Thyroid gland (tissue), 4 donors: ENCODE data around the gene PAFAH1B2. TPM values are rescaled to one million over a fixed set of nuclear protein-coding genes. Genes with fewer than 3 reads are reported as not detected.
A peak's percentile ranks its signal among the peaks of the same experiment; 100 is the strongest.

ENCODE experiments used
- DNase-seq, 2 donors: peaks; one replicate each; pipeline ENCODE4 v3.0.0-alpha.2; 2019
- H3K27ac ChIP-seq, 3 donors: fragments of 200-600 bp; sonication (generic); 1 replicate in 2 of 3; 2 replicates in 1 of 3; pipeline ENCODE4 v1.5.1; 2016 to 2019; ENCODE audit warnings: mild to moderate bottlenecking in 1 of 3, moderate library complexity in 1 of 3
- H3K27me3 ChIP-seq: fragments of 200-600 bp; sonication (generic); one replicate; pipeline ENCODE4 v1.5.1; 2019
- H3K36me3 ChIP-seq, 2 donors: fragments of 200-600 bp; sonication (generic); one replicate each; pipeline ENCODE4 v1.5.1; 2016 to 2019
- H3K4me1 ChIP-seq, 2 donors: fragments of 200-600 bp; sonication (generic); one replicate each; pipeline ENCODE4 v1.5.1; 2017 to 2019
- H3K4me3 ChIP-seq, 3 donors: fragments of 200-600 bp; sonication (generic); replicated peaks in 1 of 3; 1 replicate in 2 of 3; 2 replicates in 1 of 3; pipeline ENCODE4 v1.5.1; 2016; ENCODE audit warnings: mild to moderate bottlenecking in 1 of 3
- H3K9me3 ChIP-seq: fragments of 200-600 bp; sonication (generic); one replicate; pipeline ENCODE4 v1.5.1; 2017
- POLR2A ChIP-seq, 2 donors: fragments of 450-650 bp; IDR thresholded peaks; one replicate each; pipeline ENCODE4 v1.6.1; 2017; ENCODE audit warnings: antibody characterized with exemption in 2 of 2, mild to moderate bottlenecking in 2 of 2, moderate library complexity in 1 of 2
- WGBS, 2 donors: methylation state at CpG; one replicate each; pipeline ENCODE4 v1.1.5; 2017; 5-methylcytosine and 5-hydroxymethylcytosine counted together
- intact Hi-C: fragments of 100-400 bp; cut with DNase I; formaldehyde crosslinking; loops from one replicate; pipeline ENCODE4 v1.15.1; 2023
- total RNA-seq, 4 donors: library from RNA; depleted of rRNA; stranded (reverse); fragments of >200 nt; gene quantifications; one replicate each; pipeline ENCODE4 v1.2.3, GENCODE V29; 2016
- TF ChIP-seq, protein P1 (sequence below), 6 experiments: fragments of 200-600 bp in 3 of 6; fragments of 450-650 bp in 3 of 6; sonication (generic) in 3 of 6; IDR thresholded peaks; one replicate each; pipeline ENCODE4 v1.5.1; 2016 to 2019; ENCODE audit warnings: antibody characterized with exemption in 6 of 6, mild to moderate bottlenecking in 2 of 6, inconsistent platforms in 1 of 6, moderate library complexity in 1 of 6

PAFAH1B2 gene
- total RNA-seq, 4 donors from 2014 or later = 107 to 128 (median 118) TPM

DNA sequence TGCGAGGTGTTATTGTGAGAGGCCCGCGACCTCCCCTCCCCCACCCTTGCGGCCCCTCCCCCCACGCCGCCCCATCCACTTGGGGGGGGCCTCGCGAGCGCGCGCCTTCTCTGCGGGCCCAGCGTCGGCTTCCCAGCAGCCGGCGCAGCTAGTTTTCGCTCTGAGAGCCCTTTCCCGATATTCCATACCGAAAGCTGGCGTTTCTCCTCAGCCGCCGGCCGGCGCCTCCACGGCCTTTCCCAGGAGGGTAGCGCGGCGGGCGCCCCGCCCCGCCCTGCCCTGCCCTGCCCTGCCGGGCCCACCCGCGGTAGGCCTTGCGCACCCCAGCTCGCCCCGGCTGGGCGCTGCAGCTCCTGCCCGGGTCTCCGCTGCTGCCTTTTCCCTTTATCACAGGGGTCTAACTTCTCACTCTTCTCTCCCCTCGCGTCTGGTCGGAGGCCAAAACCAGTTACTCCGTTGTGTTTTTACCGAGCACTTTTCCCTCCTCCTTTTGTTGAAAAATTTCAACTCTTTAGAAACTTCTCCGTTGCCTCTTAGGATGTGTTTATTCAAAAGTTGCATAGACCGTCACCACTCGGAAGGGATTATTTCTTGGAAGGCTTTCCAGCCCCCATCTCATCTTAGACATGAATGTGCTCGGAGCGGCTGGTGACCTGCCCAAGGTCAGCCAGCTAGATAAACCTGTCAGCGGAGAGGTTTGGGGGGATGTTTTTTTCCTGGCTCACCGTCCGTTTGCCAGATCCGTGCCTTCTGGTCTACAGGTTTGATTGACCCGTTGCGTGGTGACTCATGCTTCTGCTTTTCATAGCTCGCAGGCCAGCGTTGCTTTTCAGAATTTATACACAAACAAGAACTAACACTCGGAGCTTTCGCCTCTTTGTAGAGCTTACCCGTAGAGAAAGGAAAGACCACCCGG lies 648 bp downstream of the PAFAH1B2 start:
- H3K36me3 ChIP-seq = no peaks in the 10 kb centered on the region
- WGBS, 2 donors = 0 to 1% methylated on average over 36 to 45 of the region's 62 CpGs
- intact Hi-C loops = loop anchor here (10.0 kb wide), 1 partner anchor 80 kb away; no protein-coding TSS in a partner anchor
- TF ChIP-seq, protein P1, sequence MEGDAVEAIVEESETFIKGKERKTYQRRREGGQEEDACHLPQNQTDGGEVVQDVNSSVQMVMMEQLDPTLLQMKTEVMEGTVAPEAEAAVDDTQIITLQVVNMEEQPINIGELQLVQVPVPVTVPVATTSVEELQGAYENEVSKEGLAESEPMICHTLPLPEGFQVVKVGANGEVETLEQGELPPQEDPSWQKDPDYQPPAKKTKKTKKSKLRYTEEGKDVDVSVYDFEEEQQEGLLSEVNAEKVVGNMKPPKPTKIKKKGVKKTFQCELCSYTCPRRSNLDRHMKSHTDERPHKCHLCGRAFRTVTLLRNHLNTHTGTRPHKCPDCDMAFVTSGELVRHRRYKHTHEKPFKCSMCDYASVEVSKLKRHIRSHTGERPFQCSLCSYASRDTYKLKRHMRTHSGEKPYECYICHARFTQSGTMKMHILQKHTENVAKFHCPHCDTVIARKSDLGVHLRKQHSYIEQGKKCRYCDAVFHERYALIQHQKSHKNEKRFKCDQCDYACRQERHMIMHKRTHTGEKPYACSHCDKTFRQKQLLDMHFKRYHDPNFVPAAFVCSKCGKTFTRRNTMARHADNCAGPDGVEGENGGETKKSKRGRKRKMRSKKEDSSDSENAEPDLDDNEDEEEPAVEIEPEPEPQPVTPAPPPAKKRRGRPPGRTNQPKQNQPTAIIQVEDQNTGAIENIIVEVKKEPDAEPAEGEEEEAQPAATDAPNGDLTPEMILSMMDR (IDR thresholded peaks at IDR 0.05) = no peak
- no peak for TF ChIP-seq POLR2A (IDR thresholded peaks at IDR 0.05)
- peak overlapping the region; percentile 79 to 88 (median 86) for H3K27ac ChIP-seq
- peak overlapping the region; percentile 69 to 91 (median 90) for H3K4me3 ChIP-seq
- no peaks in the 10 kb centered on the region for H3K9me3 ChIP-seq
- H3K27me3 ChIP-seq = no peaks in the 10 kb centered on the region
- H3K4me1 ChIP-seq = peaks cover 18 to 28% of the 10 kb centered on the region in 2 donors
- DNase-seq = peak; percentile 55 to 61

DNA sequence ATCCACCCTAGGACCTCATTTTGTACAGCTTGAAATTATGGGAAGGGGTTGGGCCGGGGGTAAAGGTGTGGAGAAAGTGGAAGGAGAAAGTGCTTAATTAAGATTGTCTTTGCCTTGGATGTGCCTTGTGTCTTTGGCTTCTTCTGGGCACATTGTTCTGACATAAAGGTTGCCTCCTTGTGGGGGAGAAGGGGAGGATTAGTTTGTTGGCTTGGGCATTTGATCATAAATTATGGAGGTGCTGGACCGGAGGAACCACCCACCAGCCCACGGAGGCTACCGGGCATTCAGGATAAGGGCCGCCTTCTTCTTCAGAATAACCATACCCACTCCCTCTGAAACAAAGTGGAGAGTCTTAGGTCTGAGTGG lies 1.3 kb downstream of the PAFAH1B2 start:
- TF ChIP-seq POLR2A (IDR thresholded peaks at IDR 0.05) = no peak
- TF ChIP-seq, protein P1 (IDR thresholded peaks at IDR 0.05) = no peak
- 11 to 14% methylated on average over 5 of the region's 5 CpGs for WGBS, 2 donors
- intact Hi-C loops = loop anchor here (10.0 kb wide), 1 partner anchor 79 kb away; no protein-coding TSS in a partner anchor
- no peaks in the 10 kb centered on the region for H3K9me3 ChIP-seq
- no peaks in the 10 kb centered on the region for H3K36me3 ChIP-seq
- peak overlapping the region in 2 of 3 donors; percentile 6 to 90 for H3K4me3 ChIP-seq
- no peaks in the 10 kb centered on the region for H3K27me3 ChIP-seq
- H3K27ac ChIP-seq = peak overlapping the region in 2 of 3 donors; percentile 86 to 88
- peaks cover 24 to 33% of the 10 kb centered on the region in 2 donors for H3K4me1 ChIP-seq
- no peak for DNase-seq

DNA sequence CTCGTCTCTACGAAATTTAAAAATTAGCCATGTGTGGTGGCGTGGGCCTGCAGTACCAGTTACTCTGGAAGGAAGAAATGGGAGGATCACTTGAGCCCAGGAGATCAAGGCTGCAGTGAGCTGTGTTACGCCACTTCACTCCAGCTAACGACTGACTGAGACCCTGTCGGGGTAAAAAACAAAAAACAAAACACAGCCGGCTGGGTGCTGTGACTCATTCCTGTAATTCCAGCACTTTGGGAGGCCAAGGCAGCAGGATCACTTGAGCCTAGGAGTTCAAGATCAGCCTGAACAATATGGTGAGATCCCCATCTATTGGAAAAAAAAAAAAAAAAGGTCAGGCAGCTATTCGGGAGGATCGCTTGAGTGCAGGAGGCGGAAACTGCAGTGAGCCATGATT lies 2.4 kb downstream of the PAFAH1B2 start:
- no peaks in the 10 kb centered on the region for H3K9me3 ChIP-seq
- H3K4me1 ChIP-seq = peaks cover 24 to 33% of the 10 kb centered on the region in 2 donors
- no peak for DNase-seq
- H3K27me3 ChIP-seq = no peaks in the 10 kb centered on the region
- no peak overlapping the region for H3K4me3 ChIP-seq
- no peaks in the 10 kb centered on the region for H3K36me3 ChIP-seq
- intact Hi-C loops = loop anchor here (10.0 kb wide), 1 partner anchor 78 kb away; no protein-coding TSS in a partner anchor
- 77 to 80% methylated on average over 10 of the region's 10 CpGs for WGBS, 2 donors
- no peak for TF ChIP-seq POLR2A (IDR thresholded peaks at IDR 0.05)
- TF ChIP-seq, protein P1 (IDR thresholded peaks at IDR 0.05) = no peak
- no peak overlapping the region for H3K27ac ChIP-seq

DNA sequence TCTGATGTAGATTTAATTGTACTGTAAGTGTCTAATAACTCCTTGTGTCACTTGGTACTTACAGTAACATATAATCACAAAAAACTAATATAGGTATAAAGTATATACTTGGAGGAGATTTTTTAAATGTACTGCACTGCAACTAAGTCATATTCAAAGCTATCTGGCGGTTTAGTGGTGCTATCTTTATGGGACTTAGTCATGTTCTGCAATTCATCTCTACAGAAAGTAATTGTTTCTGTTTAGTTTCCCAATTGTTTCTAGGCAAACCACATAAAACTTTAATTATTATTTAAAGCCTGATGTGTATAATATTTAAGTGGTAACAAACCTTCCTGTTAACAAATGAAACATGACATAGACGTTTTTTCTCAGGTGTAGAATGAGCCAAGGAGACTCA lies 8.0 kb downstream of the PAFAH1B2 start:
- Histone ChIP-seq H3K27ac (no peak overlapping the region), H3K27me3 (no peaks in the 10 kb centered on the region), H3K4me1 (peaks cover 30 to 44% of the 10 kb centered on the region in 2 donors), H3K4me3 (no peak overlapping the region), H3K9me3 (no peaks in the 10 kb centered on the region), H3K36me3 (no peaks in the 10 kb centered on the region)
- DNase-seq = no peak
- intact Hi-C loops = loop anchor here (5.0 kb wide), 1 partner anchor 35 kb away; no protein-coding TSS in a partner anchor
- no peak for TF ChIP-seq POLR2A (IDR thresholded peaks at IDR 0.05)
- TF ChIP-seq, protein P1 (IDR thresholded peaks at IDR 0.05) = no peak
- 73 to 75% methylated on average over 2 of the region's 2 CpGs for WGBS, 2 donors

DNA sequence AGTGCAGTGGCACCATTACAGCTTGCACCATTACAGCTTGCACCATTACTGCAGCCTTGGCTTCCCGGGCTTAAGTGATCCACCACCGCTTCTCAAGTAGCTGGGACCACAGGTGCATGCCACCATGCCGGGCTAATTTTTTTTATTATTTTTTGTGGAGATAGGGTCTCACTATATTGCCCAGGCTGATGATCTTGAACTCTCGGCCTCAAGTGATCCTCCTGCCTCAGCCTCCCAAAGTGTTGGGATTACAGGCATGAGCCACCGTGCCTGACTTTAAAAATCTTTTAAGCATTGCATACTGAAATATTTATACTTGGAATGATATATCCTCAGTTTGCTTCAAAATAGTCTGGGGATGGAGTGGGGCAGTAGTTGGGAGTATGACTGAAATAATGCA lies 10.4 kb downstream of the PAFAH1B2 start:
- peak overlapping the region in 1 of 3 donors; percentile 15 for H3K27ac ChIP-seq
- intact Hi-C loops = loop anchor here (5.0 kb wide), 1 partner anchor 33 kb away; no protein-coding TSS in a partner anchor
- H3K9me3 ChIP-seq = no peaks in the 10 kb centered on the region
- DNase-seq = no peak
- no peaks in the 10 kb centered on the region for H3K27me3 ChIP-seq
- 84 to 92% methylated on average over 5 of the region's 5 CpGs for WGBS, 2 donors
- no peak overlapping the region for H3K4me3 ChIP-seq
- TF ChIP-seq, protein P1 (IDR thresholded peaks at IDR 0.05) = no peak
- TF ChIP-seq POLR2A (IDR thresholded peaks at IDR 0.05) = no peak
- no peaks in the 10 kb centered on the region for H3K36me3 ChIP-seq
- peaks cover 26 to 39% of the 10 kb centered on the region in 2 donors for H3K4me1 ChIP-seq
